MM.1S (cell line): ENCODE data around the gene KLHL3.

Source experiments
- DNase-seq: peaks from one replicate; pipeline ENCODE4 v3.0.0-alpha.2; 2015
- H2AFZ ChIP-seq: fragments of 300-600 bp; sonication (generic); 2 replicates; pipeline ENCODE4 v1.6.0; 2016; ENCODE audit warnings: antibody characterized with exemption, low read length
- H3F3A ChIP-seq: fragments of 300-600 bp; sonication (generic); 2 replicates; pipeline ENCODE4 v1.6.1; 2016; ENCODE audit warnings: mild to moderate bottlenecking, antibody characterized with exemption, low read length, moderate library complexity, mixed read lengths; ENCODE audit not compliant: insufficient read depth
- H3K27ac ChIP-seq: fragments of 300-600 bp; sonication (generic); 2 replicates; pipeline ENCODE4 v1.5.1; 2016; ENCODE audit warnings: mild to moderate bottlenecking, low read length
- H3K27me3 ChIP-seq: fragments of 300-600 bp; sonication (generic); replicated peaks from 2 replicates; pipeline ENCODE4 v1.6.0; 2016; ENCODE audit warnings: low read length; ENCODE audit not compliant: insufficient read depth
- H3K36me3 ChIP-seq: fragments of 300-600 bp; sonication (generic); replicated peaks from 2 replicates; pipeline ENCODE4 v1.6.1; 2016; ENCODE audit warnings: mild to moderate bottlenecking, low read length, mixed read lengths; ENCODE audit not compliant: insufficient read depth
- H3K4me1 ChIP-seq: fragments of 300-600 bp; sonication (generic); 2 replicates; pipeline ENCODE4 v1.6.1; 2016; ENCODE audit warnings: low read length, mixed read lengths
- H3K4me2 ChIP-seq: fragments of 300-600 bp; sonication (generic); 2 replicates; pipeline ENCODE4 v1.6.0; 2016; ENCODE audit warnings: low read depth, low read length
- H3K4me3 ChIP-seq: fragments of 300-600 bp; sonication (generic); 2 replicates; pipeline ENCODE4 v1.5.1; 2016; ENCODE audit warnings: low read length, mixed read lengths
- H3K79me2 ChIP-seq: fragments of 300-600 bp; sonication (generic); 2 replicates; pipeline ENCODE4 v1.6.1; 2016; ENCODE audit warnings: mixed run types, low read length, mixed read lengths
- H3K9ac ChIP-seq: fragments of 300-600 bp; sonication (generic); 2 replicates; pipeline ENCODE4 v1.6.1; 2016; ENCODE audit warnings: low read length, mixed read lengths
- H3K9me2 ChIP-seq: fragments of 300-600 bp; sonication (generic); replicated peaks from 2 replicates; pipeline ENCODE4 v1.6.1; 2016; ENCODE audit warnings: mild to moderate bottlenecking, low read length, mixed read lengths; ENCODE audit not compliant: insufficient read depth
- H3K9me3 ChIP-seq: fragments of 300-600 bp; sonication (generic); replicated peaks from 2 replicates; pipeline ENCODE4 v1.6.1; 2016; ENCODE audit warnings: mild to moderate bottlenecking, low read length, mixed read lengths; ENCODE audit not compliant: insufficient read depth
- H4K20me1 ChIP-seq: fragments of 300-600 bp; sonication (generic); 2 replicates; pipeline ENCODE4 v1.6.1; 2016; ENCODE audit warnings: mild to moderate bottlenecking, low read length, moderate library complexity, mixed read lengths; ENCODE audit not compliant: insufficient read depth
- EZH2 ChIP-seq: fragments of 300-600 bp; sonication (generic); optimal IDR thresholded peaks from 2 replicates; pipeline ENCODE3; 2017; ENCODE audit warnings: low read depth, mild to moderate bottlenecking, antibody characterized with exemption, low read length, mixed read lengths
- EZH2phosphoT487 ChIP-seq: fragments of 300-600 bp; sonication (generic); IDR thresholded peaks from 2 replicates; pipeline ENCODE4 v1.6.1; 2018; ENCODE audit warnings: antibody characterized with exemption, low read length
- TF ChIP-seq, protein P1 (sequence below): fragments of 300-600 bp; sonication (generic); IDR thresholded peaks from 2 replicates; pipeline ENCODE4 v1.5.1; 2016; ENCODE audit warnings: antibody characterized with exemption, low read length, mixed read lengths

KLHL3 gene, protein sequence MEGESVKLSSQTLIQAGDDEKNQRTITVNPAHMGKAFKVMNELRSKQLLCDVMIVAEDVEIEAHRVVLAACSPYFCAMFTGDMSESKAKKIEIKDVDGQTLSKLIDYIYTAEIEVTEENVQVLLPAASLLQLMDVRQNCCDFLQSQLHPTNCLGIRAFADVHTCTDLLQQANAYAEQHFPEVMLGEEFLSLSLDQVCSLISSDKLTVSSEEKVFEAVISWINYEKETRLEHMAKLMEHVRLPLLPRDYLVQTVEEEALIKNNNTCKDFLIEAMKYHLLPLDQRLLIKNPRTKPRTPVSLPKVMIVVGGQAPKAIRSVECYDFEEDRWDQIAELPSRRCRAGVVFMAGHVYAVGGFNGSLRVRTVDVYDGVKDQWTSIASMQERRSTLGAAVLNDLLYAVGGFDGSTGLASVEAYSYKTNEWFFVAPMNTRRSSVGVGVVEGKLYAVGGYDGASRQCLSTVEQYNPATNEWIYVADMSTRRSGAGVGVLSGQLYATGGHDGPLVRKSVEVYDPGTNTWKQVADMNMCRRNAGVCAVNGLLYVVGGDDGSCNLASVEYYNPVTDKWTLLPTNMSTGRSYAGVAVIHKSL

GRCh38 chr5:137735555-137736284, at the start of gene KLHL3:
KLHL3 (minus strand) TSS chr5:137736089; CDS start chr5:137735646, 443 bp downstream.
- Histone ChIP-seq H3K79me2 (0 out of 2 replicates have a peak, but pooled peaks cover 7% of the 10 kb centered on the region), H3F3A (peaks cover 23% of the 10 kb centered on the region), H3K36me3 (no peaks in the 10 kb centered on the region), H2AFZ (peak within 1 kb of the TSS; percentile 88), H3K27ac (peak within 1 kb of the TSS; percentile 62), H4K20me1 (no peaks in the 10 kb centered on the region), H3K9me3 (no peaks in the 10 kb centered on the region), H3K4me3 (peak within 1 kb of the TSS; percentile 74), H3K27me3 (no peaks in the 10 kb centered on the region), H3K4me2 (peak within 1 kb of the TSS; percentile 95), H3K9ac (peak within 1 kb of the TSS; percentile 46; the same call in 1 of the 2 replicates), H3K4me1 (peaks cover 34% of the 10 kb centered on the region), H3K9me2 (no peaks in the 10 kb centered on the region)
- DNase-seq: peak; percentile 74
- TF ChIP-seq EZH2 (no peak), EZH2phosphoT487 (no peak)
- TF ChIP-seq, protein P1, sequence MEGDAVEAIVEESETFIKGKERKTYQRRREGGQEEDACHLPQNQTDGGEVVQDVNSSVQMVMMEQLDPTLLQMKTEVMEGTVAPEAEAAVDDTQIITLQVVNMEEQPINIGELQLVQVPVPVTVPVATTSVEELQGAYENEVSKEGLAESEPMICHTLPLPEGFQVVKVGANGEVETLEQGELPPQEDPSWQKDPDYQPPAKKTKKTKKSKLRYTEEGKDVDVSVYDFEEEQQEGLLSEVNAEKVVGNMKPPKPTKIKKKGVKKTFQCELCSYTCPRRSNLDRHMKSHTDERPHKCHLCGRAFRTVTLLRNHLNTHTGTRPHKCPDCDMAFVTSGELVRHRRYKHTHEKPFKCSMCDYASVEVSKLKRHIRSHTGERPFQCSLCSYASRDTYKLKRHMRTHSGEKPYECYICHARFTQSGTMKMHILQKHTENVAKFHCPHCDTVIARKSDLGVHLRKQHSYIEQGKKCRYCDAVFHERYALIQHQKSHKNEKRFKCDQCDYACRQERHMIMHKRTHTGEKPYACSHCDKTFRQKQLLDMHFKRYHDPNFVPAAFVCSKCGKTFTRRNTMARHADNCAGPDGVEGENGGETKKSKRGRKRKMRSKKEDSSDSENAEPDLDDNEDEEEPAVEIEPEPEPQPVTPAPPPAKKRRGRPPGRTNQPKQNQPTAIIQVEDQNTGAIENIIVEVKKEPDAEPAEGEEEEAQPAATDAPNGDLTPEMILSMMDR: peak; percentile 39

- no peak for DNase-seq
- no peaks in the 10 kb centered on the region for H3F3A ChIP-seq
- no peak overlapping the region for H3K27ac ChIP-seq
- H3K9me3 ChIP-seq: no peaks in the 10 kb centered on the region
- no peaks in the 10 kb centered on the region for H3K9me2 ChIP-seq
- no peak for TF ChIP-seq EZH2phosphoT487
- no peak for TF ChIP-seq EZH2
- TF ChIP-seq, protein P1: no peak
- no peaks in the 10 kb centered on the region for H4K20me1 ChIP-seq
- H3K4me1 ChIP-seq: no peaks in the 10 kb centered on the region
- H3K4me2 ChIP-seq: no peak overlapping the region
- no peak overlapping the region for H3K4me3 ChIP-seq
- H3K9ac ChIP-seq: no peak overlapping the region
- no peaks in the 10 kb centered on the region for H3K27me3 ChIP-seq
- H2AFZ ChIP-seq: no peak overlapping the region
- no peaks in the 10 kb centered on the region for H3K36me3 ChIP-seq
- H3K79me2 ChIP-seq: no peaks in the 10 kb centered on the region
Measured at GRCh38 chr5:137782984-137783536, 47.2 kb upstream of the KLHL3 start.

DNA sequence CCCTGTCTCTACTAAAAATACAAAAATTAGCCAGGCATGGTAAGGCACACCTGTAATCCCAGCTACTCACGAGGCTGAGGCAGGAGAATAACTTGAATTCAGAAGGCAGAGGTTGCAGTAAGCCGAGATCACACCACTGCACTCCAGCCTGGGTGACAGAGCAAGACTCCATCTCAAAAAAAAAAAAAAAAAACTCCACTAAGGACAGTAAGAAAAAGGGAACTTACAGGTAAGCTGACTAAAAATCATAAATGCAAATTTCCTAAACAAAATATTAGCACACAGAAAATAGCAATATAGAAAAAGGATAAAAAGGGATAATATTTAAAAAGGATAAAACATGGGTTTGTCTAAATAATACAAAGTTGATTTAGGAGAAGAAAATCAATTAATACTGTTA, 46.2 kb upstream of the KLHL3 start:
- DNase-seq: no peak
- H3K9me3 ChIP-seq: no peaks in the 10 kb centered on the region
- no peaks in the 10 kb centered on the region for H3K36me3 ChIP-seq
- no peak overlapping the region for H3K4me3 ChIP-seq
- no peaks in the 10 kb centered on the region for H3K79me2 ChIP-seq
- no peak overlapping the region for H3K4me2 ChIP-seq
- no peaks in the 10 kb centered on the region for H4K20me1 ChIP-seq
- H3K27ac ChIP-seq: no peak overlapping the region
- no peaks in the 10 kb centered on the region for H3K27me3 ChIP-seq
- no peak overlapping the region for H3K9ac ChIP-seq
- no peak overlapping the region for H2AFZ ChIP-seq
- H3K4me1 ChIP-seq: no peaks in the 10 kb centered on the region
- H3F3A ChIP-seq: no peaks in the 10 kb centered on the region
- no peak for TF ChIP-seq EZH2
- no peaks in the 10 kb centered on the region for H3K9me2 ChIP-seq
